HEK293 (cell line): ENCODE results near the gene SLC35G6.
A peak's percentile ranks its signal among the peaks of the same experiment; 100 is the strongest.

ENCODE experiments used
- CTCF ChIA-PET: fragments of 350-600 bp; formaldehyde crosslinking; extraction: SDS; loops from one replicate; lab custom pipeline; 2021; ENCODE audit warnings: antibody characterized with exemption; lab: Yijun Ruan, JAX
- POLR2A ChIA-PET: fragments of 300-600 bp; formaldehyde crosslinking; extraction: SDS; loops from one replicate; lab custom pipeline; 2020; ENCODE audit warnings: antibody characterized with exemption, inconsistent platforms; lab: Yijun Ruan, JAX
- H3K27ac ChIP-seq: fragments of 200-500 bp; sonication (Bioruptor generic); 2 replicates; pipeline ENCODE4 v1.5.1; 2014; ENCODE audit warnings: low read depth, low read length, control low read depth, inconsistent platforms; ENCODE audit errors: extremely low read depth
- H3K36me3 ChIP-seq, 2 experiments: fragments of 200-500 bp in 1 of 2; sonication (Bioruptor generic) in 1 of 2; 1 replicate in 1 of 2; 2 replicates in 1 of 2; pipeline ENCODE4 v1.5.1; 2014 to 2017; ENCODE audit warnings: inconsistent platforms in 2 of 2, low read length in 2 of 2; ENCODE audit not compliant: control insufficient read depth in 2 of 2, insufficient read depth in 1 of 2
- H3K4me1 ChIP-seq: fragments of 200-500 bp; sonication (Bioruptor generic); 2 replicates; pipeline ENCODE4 v1.5.1; 2014; ENCODE audit warnings: mild to moderate bottlenecking, low read length, inconsistent platforms; ENCODE audit not compliant: control insufficient read depth, insufficient read depth
- H3K4me3 ChIP-seq: 2 replicates; pipeline ENCODE4 v1.5.1; 2011; ENCODE audit warnings: low read depth, mild to moderate bottlenecking, control low read depth, low read length, moderate library complexity
- H3K9me3 ChIP-seq: fragments of 200-500 bp; sonication (Bioruptor generic); 2 replicates; pipeline ENCODE4 v1.5.1; 2014; ENCODE audit warnings: low read depth, low read length, inconsistent platforms; ENCODE audit not compliant: control insufficient read depth, insufficient read depth
- ATF2 ChIP-seq: fragments of 450-650 bp; formaldehyde crosslinking; IDR thresholded peaks from 2 replicates; pipeline ENCODE4 v1.5.1; 2016; ENCODE audit warnings: missing biosample characterization, missing genetic modification characterization, low read depth
- CTCF ChIP-seq: fragments of 450-650 bp; formaldehyde crosslinking; IDR thresholded peaks from 2 replicates; pipeline ENCODE4 v1.5.1; 2016; ENCODE audit warnings: missing biosample characterization, missing genetic modification characterization
- HOXA7 ChIP-seq: sonication (generic); formaldehyde crosslinking; IDR thresholded peaks from 2 replicates; pipeline ENCODE4 v1.8.1; 2022; ENCODE audit warnings: missing genetic modification reagents, borderline replicate concordance
- PRDM1 ChIP-seq: fragments of 450-650 bp; formaldehyde crosslinking; IDR thresholded peaks from 2 replicates; pipeline ENCODE4; 2016; ENCODE audit warnings: missing biosample characterization, missing genetic modification characterization
- PRDM10 ChIP-seq: fragments of 450-650 bp; formaldehyde crosslinking; IDR thresholded peaks from 2 replicates; pipeline ENCODE4 v1.5.1; 2016; ENCODE audit warnings: missing biosample characterization, missing genetic modification characterization
- WT1 ChIP-seq: fragments of 450-650 bp; formaldehyde crosslinking; IDR thresholded peaks from 2 replicates; pipeline ENCODE4 v1.5.1; 2016; ENCODE audit warnings: missing biosample characterization, missing genetic modification characterization
- ZBTB44 ChIP-seq: fragments of 450-650 bp; IDR thresholded peaks from 2 replicates; pipeline ENCODE4 v1.5.1; 2018; ENCODE audit warnings: missing biosample characterization, mild to moderate bottlenecking, missing genetic modification characterization
- ZBTB48 ChIP-seq: fragments of 450-650 bp; formaldehyde crosslinking; IDR thresholded peaks from 2 replicates; pipeline ENCODE4 v1.5.1; 2016; ENCODE audit warnings: missing biosample characterization, missing genetic modification characterization
- ZNF146 ChIP-seq: fragments of 450-650 bp; formaldehyde crosslinking; IDR thresholded peaks from 2 replicates; pipeline ENCODE4 v1.5.1; 2016; ENCODE audit warnings: missing biosample characterization, missing genetic modification characterization
- ZNF2 ChIP-seq: fragments of 450-650 bp; formaldehyde crosslinking; IDR thresholded peaks from 2 replicates; pipeline ENCODE4 v1.5.1; 2016; ENCODE audit warnings: missing biosample characterization, missing genetic modification characterization
- ZNF248 ChIP-seq: fragments of 450-650 bp; formaldehyde crosslinking; IDR thresholded peaks from 2 replicates; pipeline ENCODE4 v1.5.1; 2017; ENCODE audit warnings: missing biosample characterization, missing genetic modification characterization
- ZNF521 ChIP-seq: fragments of 450-650 bp; formaldehyde crosslinking; IDR thresholded peaks from 2 replicates; pipeline ENCODE4 v1.5.1; 2017; ENCODE audit warnings: missing biosample characterization, mild to moderate bottlenecking, missing genetic modification characterization
- ZNF548 ChIP-seq: fragments of 450-650 bp; formaldehyde crosslinking; IDR thresholded peaks from 2 replicates; pipeline ENCODE4 v1.5.1; 2016; ENCODE audit warnings: missing biosample characterization, missing genetic modification characterization
- ZNF549 ChIP-seq: fragments of 450-650 bp; IDR thresholded peaks from 2 replicates; pipeline ENCODE4 v1.5.1; 2018; ENCODE audit warnings: missing biosample characterization, missing genetic modification characterization, mild to moderate bottlenecking, inconsistent platforms, moderate library complexity
- ZNF571 ChIP-seq: fragments of 450-650 bp; formaldehyde crosslinking; IDR thresholded peaks from 2 replicates; pipeline ENCODE4 v1.5.0; 2017; ENCODE audit warnings: missing biosample characterization, missing genetic modification characterization
- ZNF596 ChIP-seq: fragments of 450-650 bp; IDR thresholded peaks from 2 replicates; pipeline ENCODE4 v1.5.0; 2018; ENCODE audit warnings: missing biosample characterization, mild to moderate bottlenecking, missing genetic modification characterization, moderate library complexity
- ZNF626 ChIP-seq: fragments of 450-650 bp; sonication (Bioruptor Pico); formaldehyde crosslinking; IDR thresholded peaks from 2 replicates; pipeline ENCODE4 v1.5.1; 2018; ENCODE audit warnings: missing biosample characterization, missing genetic modification characterization, inconsistent platforms
- ZNF654 ChIP-seq: fragments of 450-650 bp; formaldehyde crosslinking; IDR thresholded peaks from 2 replicates; pipeline ENCODE4 v1.5.1; 2016; ENCODE audit warnings: low read depth, missing biosample characterization, missing genetic modification characterization
- ZNF785 ChIP-seq: fragments of 450-650 bp; formaldehyde crosslinking; IDR thresholded peaks from 2 replicates; pipeline ENCODE4 v1.5.1; 2016; ENCODE audit warnings: missing biosample characterization, missing genetic modification characterization

Gene SLC35G6

GRCh38 chr17:7440834-7441195 lies 40.4 kb upstream of the SLC35G6 start (continued):
- TF ChIP-seq PRDM10 (tag by site-specific recombination) (no peak), ZNF596 (no peak), CTCF (tag by site-specific recombination) (peak; percentile 60; the same call in 1 of the 2 replicates), WT1 (tag by site-specific recombination) (no peak), ZNF521 (tag by site-specific recombination) (no peak), HOXA7 (CRISPR knock-in tag) (no peak), ZNF571 (tag by site-specific recombination) (no peak), ZBTB44 (tag by site-specific recombination) (no peak), ZNF785 (tag by site-specific recombination) (no peak), ZNF549 (tag by site-specific recombination) (no peak), ZNF146 (no peak), ZBTB48 (tag by site-specific recombination) (peak; percentile 32), ZNF548 (no peak), ZNF2 (no peak), ZNF654 (tag by site-specific recombination) (no peak), ZNF626 (tag by site-specific recombination) (no peak), ATF2 (tag by site-specific recombination) (no peak)

GRCh38 chr17:7441266-7441665 lies 40.0 kb upstream of the SLC35G6 start:
- TF ChIP-seq PRDM1 (0 out of 2 replicates have a peak, but pooled peaks have one; percentile 15), ZNF248 (tag by site-specific recombination) (no peak)
- Histone ChIP-seq H3K27ac (no peak overlapping the region), H3K4me3 (no peak overlapping the region), H3K36me3 (no peaks in the 10 kb centered on the region), H3K4me1 (peaks cover 25% of the 10 kb centered on the region), H3K9me3 (no peaks in the 10 kb centered on the region)
- CTCF ChIA-PET: interaction anchor here (0.6 to 3.8 kb wide), 3 partner anchors 85 to 395 kb away, joined by 3 to 18 read pairs (median 4); partner anchors contain the start of gene TMEM95
- POLR2A ChIA-PET: interaction anchor here (0.6 to 3.1 kb wide), 8 partner anchors 10 to 119 kb away, joined by 3 to 21 read pairs (median 4); partner anchors contain the start of genes PLSCR3, POLR2A, TMEM256 and ZBTB4
